Non-pigmented ciliary epithelial cell (primary cell): ENCODE measurements around the gene PDE11A.

Experiments
- DNase-seq: peaks from one replicate; pipeline ENCODE4 v3.0.0-alpha.2; 2010; ENCODE audit warnings: low read depth

PDE11A gene

GRCh38 chr2:177726931-177727348, 345.6 kb downstream of the PDE11A start:
- DNase-seq = no peak

DNA sequence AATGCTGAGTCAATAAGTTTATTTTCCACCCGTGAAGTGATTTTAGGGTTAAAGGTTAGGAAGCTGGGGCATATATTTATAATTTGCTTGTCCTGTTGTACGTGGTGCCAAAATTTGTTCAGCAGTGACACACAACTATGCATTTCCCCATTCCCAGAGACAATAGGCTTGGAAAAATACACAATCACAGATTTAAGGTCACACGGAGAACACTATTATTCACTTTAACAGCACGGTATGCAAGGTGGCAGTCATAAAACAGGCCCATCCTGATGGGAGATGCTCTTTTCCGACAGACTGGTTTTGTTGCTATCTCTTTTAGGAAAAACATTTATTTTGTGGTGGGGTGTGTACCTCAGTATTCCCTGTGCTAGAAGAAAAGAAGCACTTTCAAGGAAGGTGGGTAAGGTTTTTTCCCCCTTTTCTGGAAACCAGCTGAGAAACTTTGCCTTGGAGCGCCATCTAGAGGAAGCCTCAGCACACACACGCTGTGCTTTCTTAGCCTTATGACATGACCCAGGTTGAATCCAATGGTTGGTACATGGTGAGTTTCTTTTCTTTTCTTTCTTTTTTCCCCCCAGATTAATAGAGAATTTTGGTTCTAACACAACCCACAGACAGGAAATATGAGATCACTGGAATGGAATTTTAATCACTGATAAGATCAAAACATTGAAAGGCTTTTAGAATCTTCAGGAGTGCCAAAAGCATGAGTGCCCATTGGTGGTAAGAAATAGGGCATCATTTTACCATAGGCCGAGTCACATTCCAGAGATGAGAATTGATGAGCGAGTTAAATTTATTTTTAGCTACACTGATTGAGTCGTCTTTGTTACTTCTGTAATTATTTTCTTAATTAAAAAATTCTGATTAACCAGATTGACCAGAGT, 347.9 kb downstream of the PDE11A start:
- peak; percentile 10 for DNase-seq

DNA sequence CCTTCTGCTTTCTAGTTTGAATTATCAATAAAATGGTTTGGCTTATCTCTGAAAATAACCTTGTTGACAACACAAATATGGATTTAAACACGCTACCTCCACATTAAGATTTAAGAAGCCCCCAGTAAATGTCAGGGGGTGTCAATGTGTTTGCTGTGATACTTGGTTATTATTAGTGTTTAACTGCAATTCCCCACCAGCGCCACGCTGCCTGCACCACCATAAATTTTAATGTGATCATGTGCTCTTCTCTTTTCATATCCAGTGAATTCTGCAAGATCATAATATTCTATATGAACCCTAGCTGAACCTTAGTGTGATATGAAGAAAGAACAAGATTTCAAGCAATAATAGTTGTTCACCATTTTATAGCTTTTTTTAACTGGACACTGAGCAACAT, 349.3 kb downstream of the PDE11A start:
- no peak for DNase-seq

- DNase-seq = no peak
These were observed 350.6 kb downstream of the PDE11A start for GRCh38 chr2:177721818-177722567.

GRCh38 chr2:177721087-177721486, 351.5 kb downstream of the PDE11A start:
- DNase-seq = no peak

DNA sequence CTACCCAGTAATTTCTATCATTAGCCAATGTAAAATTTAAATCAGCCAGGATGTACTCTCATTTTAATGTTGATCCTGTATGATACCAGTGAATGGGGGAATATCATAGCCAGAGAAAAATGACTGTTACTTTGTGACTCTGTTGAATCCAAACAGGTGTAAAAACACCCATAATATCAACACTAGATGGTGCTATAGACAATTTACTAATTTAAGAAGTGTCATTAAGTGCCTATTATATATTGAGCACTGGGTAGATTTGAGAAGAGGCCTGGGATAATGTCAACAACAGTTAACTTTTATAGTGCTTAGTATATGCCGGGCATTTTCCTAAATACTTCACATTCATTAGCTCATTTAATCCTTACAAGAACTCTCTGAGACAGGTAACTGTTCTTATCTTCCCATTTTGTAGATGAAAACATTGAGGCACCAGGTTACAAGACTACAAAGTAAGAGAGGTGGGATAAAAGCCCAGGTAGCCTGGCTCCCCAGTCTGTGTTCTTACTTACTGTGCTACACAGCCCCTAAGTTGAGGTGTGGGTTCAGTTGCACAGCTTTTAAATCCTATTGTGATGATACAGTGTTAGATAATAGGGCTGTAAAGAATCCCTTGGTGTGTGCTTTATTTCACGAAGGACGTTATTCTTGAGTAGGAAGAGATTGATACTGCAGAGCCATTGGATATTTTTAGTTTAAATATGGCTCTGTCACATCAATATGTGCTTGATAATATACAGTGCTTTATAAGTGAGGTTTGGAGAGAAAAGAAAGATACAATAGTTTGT, 354.6 kb downstream of the PDE11A start:
- no peak for DNase-seq

DNA sequence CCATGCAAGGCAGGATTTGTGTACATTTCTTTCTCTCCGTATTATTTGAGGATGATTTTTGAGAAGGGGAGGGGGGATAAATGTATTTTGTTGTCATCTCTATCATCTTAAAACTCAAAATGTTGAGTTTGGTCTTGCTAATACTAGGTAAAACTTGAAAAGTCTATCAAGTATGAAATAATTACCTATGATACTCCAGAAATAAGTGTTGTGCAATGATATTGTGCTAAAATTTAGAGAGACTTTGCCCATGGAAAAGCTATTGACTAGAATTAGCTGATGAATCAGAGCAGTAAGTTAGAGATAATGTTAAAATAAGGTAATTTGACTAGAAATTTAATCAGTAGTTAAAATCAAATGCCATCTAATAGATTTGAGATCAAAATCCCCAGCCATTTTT, 356.1 kb downstream of the PDE11A start:
- DNase-seq = no peak

GRCh38 chr2:177715771-177716170, 356.8 kb downstream of the PDE11A start:
- DNase-seq = no peak

GRCh38 chr2:177714704-177715103, 357.9 kb downstream of the PDE11A start:
- no peak for DNase-seq

DNA sequence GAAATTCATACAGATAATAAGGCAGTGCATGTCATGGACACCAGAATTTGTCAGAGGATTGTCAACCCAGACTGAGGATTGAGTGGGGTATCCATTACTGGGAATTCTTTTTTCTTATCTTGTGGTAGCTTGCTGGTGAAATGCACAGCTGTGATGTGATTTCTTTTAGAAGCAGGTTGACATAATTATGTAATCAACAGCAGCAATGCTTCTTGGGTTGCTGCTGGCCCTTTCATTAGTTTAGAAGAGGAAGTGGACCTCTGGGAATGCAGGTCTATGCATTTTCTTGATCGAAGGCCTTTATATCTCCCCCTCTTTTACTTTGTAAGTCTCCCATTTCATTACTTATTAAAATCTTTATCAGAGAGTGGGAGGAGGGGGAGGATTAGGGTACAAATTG, 360.1 kb downstream of the PDE11A start:
- no peak for DNase-seq

- no peak for DNase-seq
These were observed 360.9 kb downstream of the PDE11A start for GRCh38 chr2:177711483-177712265.

DNA sequence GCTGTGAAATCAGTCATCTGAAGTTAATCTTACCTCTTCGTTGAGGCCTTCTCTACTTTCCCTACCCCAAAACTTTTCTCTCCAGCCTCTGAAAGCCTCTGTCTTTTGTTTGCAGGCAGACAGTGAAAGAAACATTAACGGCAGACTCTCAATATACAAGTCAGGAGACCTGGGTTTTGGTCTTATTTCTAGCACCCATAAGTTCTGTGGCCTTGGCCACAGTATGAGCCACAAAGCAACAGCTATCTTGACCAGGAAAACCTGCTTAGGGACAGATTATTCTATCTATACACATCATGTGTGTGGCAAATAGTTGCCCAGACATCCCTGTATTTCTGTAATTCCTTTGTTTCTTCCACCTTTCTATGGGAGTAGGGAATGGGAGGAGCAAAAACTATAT, 361.7 kb downstream of the PDE11A start:
- DNase-seq = no peak

- no peak for DNase-seq
These were observed 362.6 kb downstream of the PDE11A start for GRCh38 chr2:177709986-177710401.

DNA sequence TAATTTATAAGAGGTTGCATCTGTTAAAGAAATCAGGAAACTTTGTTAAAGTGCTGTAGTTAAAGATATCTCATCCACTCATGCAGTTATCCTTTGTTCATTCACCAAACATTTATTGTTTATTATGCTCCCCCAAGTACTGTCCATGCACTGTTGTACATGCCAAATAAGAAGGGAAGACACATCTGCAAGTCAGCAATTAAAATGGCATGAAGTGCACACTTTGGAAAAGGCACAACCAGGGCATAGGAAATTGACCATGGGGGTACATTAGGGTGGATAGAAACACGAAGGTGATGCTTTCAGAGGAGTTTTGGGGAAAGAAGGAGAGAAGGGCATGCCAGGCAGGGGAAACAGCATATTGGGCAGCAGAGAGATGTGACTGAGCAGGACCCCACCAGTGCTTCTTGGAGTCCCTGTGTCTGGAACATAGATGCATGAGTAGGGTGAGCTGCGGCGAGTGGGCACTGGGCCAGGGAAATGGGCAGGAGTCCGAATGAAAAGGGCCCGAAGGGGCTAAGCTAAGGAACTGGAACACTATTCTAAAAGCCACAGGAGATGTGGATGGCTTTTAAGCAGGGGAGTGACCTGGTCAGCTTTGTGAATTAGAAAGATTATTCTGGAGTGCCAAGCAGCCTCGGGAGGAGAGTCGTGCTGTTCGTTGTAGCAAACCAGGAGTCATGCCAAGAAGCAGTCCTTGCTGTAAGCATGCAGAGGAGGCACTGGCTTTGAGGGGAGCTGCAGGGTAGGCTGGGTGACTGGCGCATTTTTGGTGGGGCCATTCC, 363.7 kb downstream of the PDE11A start:
- no peak for DNase-seq

DNA sequence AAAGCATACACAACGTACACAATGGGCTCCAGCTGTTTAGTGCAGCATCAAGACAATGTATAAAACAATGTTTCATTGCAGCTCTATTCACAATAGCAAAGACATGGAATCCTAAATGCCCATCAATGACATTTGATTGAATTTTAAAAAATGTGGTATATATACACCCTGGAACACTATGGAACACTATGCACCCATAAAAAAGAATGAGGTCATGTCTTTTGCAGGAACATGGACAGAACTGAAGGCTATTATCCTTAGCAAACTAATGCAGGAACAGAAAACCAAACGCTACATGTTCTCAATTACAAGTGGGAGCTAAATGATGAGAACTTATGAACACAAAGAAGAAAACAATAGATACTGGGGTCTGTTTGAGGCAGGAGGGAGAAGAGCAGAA, 364.5 kb downstream of the PDE11A start:
- no peak for DNase-seq

GRCh38 chr2:177705511-177706173, 366.9 kb downstream of the PDE11A start:
- DNase-seq = no peak

DNA sequence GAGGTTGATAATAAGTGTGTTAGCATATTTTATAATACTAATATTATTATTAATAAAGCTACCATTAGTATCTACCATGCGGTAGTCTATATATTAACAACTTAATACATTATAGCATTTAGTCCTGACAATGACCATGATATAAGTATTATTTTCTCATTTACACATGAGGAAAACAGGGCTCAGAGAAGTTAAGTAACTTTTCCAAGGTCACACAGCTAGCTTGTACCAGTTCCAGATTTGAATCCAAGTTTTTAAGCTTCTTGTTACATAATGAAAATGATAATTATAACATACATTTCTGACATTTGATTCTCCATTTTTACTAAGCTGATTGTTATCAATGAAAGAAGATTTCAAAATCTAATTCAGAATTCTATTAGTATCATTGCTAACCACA, 369.4 kb downstream of the PDE11A start:
- DNase-seq = no peak

GRCh38 chr2:177698281-177698680, 374.3 kb downstream of the PDE11A start:
- no peak for DNase-seq

GRCh38 chr2:177694348-177694747, 378.2 kb downstream of the PDE11A start:
- no peak for DNase-seq

GRCh38 chr2:177693658-177694339, 378.8 kb downstream of the PDE11A start:
- DNase-seq = no peak
